ENCODE results near the gene LYZL1. TPM values are rescaled to one million over a fixed set of nuclear protein-coding genes. Genes with fewer than 3 reads are reported as not detected.

Gene LYZL1
- total RNA-seq, 1 experiment from 2014 or later = not detected

- no peak for TF ChIP-seq GRHL2 (CRISPR knock-in tag; IDR thresholded peaks at IDR 0.05; ENCODE audit: insufficient replicate concordance, severe bottlenecking)
- no peak for TF ChIP-seq ZNF281 (CRISPR knock-in tag; IDR thresholded peaks at IDR 0.05)
- TF ChIP-seq IRF2 (CRISPR knock-in tag; IDR thresholded peaks at IDR 0.05; ENCODE audit: borderline replicate concordance, low read depth) = no peak
These were observed 43.9 kb upstream of the LYZL1 start (continued) for GRCh38 chr10:29244978-29245377.

- Mint-ChIP-seq H3K36me3 (peaks cover 4% of the 10 kb centered on the region; the same call in 1 of the 2 replicates), H3K4me1 (no peaks in the 10 kb centered on the region), H3K27me3 (ENCODE audit: low read depth) (no peaks in the 10 kb centered on the region), H3K9me3 (peaks cover 9% of the 10 kb centered on the region), H3K27ac (no peak overlapping the region), H3K4me3 (no peak overlapping the region)
- DNase-seq (ENCODE audit: low spot score) = no peak
- TF ChIP-seq E2F1 (CRISPR knock-in tag; IDR thresholded peaks at IDR 0.05) (no peak), SP1 (CRISPR knock-in tag; conservative IDR thresholded peaks at IDR 0.05) (no peak), OVOL2 (CRISPR knock-in tag; IDR thresholded peaks at IDR 0.05; ENCODE audit: borderline replicate concordance) (no peak), NFE2L1 (CRISPR knock-in tag; IDR thresholded peaks at IDR 0.05) (no peak), ZNF263 (CRISPR knock-in tag; IDR thresholded peaks at IDR 0.05; ENCODE audit: low read depth) (no peak), SOX15 (CRISPR knock-in tag; IDR thresholded peaks at IDR 0.05) (no peak), CTCF (IDR thresholded peaks at IDR 0.05) (no peak), GABPB1 (CRISPR knock-in tag; IDR thresholded peaks at IDR 0.05) (no peak), ZNF416 (CRISPR knock-in tag; IDR thresholded peaks at IDR 0.05) (no peak)
- ChIA-PET CTCF (no interaction called here), POLR2A (interaction anchor here (0.6 kb wide), 1 partner anchor 61 kb away, joined by 5 read pairs; no protein-coding TSS in a partner anchor)
- ATAC-seq = no peak
These were observed 43.4 kb upstream of the LYZL1 start for GRCh38 chr10:29245476-29245875.

GRCh38 chr10:29246449-29246848 lies 42.4 kb upstream of the LYZL1 start:
- no peaks in the 10 kb centered on the region for H3K4me1 Mint-ChIP-seq
- CTCF ChIA-PET = no interaction called here

GRCh38 chr10:29248158-29248557 lies 40.7 kb upstream of the LYZL1 start:
- H3K27me3 Mint-ChIP-seq (ENCODE audit: low read depth) = no peaks in the 10 kb centered on the region
- no peak overlapping the region for H3K27ac Mint-ChIP-seq
- ChIA-PET CTCF (no interaction called here), POLR2A (no interaction called here)
- no peak for DNase-seq (ENCODE audit: low spot score)
- peaks cover 9% of the 10 kb centered on the region for H3K9me3 Mint-ChIP-seq
- H3K4me1 Mint-ChIP-seq = no peaks in the 10 kb centered on the region
- H3K4me3 Mint-ChIP-seq = no peak overlapping the region
- no peak for ATAC-seq
- H3K36me3 Mint-ChIP-seq = peaks cover 4% of the 10 kb centered on the region; the same call in 1 of the 2 replicates
- no peak for TF ChIP-seq IRF2 (CRISPR knock-in tag; IDR thresholded peaks at IDR 0.05; ENCODE audit: borderline replicate concordance, low read depth)
- no peak for TF ChIP-seq CDX4 (CRISPR knock-in tag; IDR thresholded peaks at IDR 0.05; ENCODE audit: borderline replicate concordance)
- TF ChIP-seq ZNF138 (CRISPR knock-in tag; conservative IDR thresholded peaks at IDR 0.05) = no peak
- TF ChIP-seq ZNF281 (CRISPR knock-in tag; IDR thresholded peaks at IDR 0.05) = no peak
- TF ChIP-seq FOXK1 (CRISPR knock-in tag; IDR thresholded peaks at IDR 0.05) = no peak
- no peak for TF ChIP-seq GTF2I (CRISPR knock-in tag; conservative IDR thresholded peaks at IDR 0.05)
- no peak for TF ChIP-seq ZNF671 (CRISPR knock-in tag; IDR thresholded peaks at IDR 0.05)
- TF ChIP-seq OVOL2 (CRISPR knock-in tag; IDR thresholded peaks at IDR 0.05; ENCODE audit: borderline replicate concordance) = no peak
- no peak for TF ChIP-seq MYBL2 (CRISPR knock-in tag; IDR thresholded peaks at IDR 0.05)
- TF ChIP-seq E2F4 (CRISPR knock-in tag; IDR thresholded peaks at IDR 0.05; ENCODE audit: borderline replicate concordance, low read depth) = no peak
- TF ChIP-seq ZBTB21 (CRISPR knock-in tag; IDR thresholded peaks at IDR 0.05; ENCODE audit: borderline replicate concordance) = no peak

More at GRCh38 chr10:29246449-29246848, 42.4 kb upstream of the LYZL1 start:
- Mint-ChIP-seq H3K27me3 (ENCODE audit: low read depth) (no peaks in the 10 kb centered on the region), H3K36me3 (peaks cover 4% of the 10 kb centered on the region; the same call in 1 of the 2 replicates), H3K4me3 (no peak overlapping the region), H3K27ac (no peak overlapping the region), H3K9me3 (peaks cover 9% of the 10 kb centered on the region)
- POLR2A ChIA-PET = no interaction called here
- ATAC-seq (no peak), DNase-seq (ENCODE audit: low spot score) (no peak)
- TF ChIP-seq HMGA2 (CRISPR knock-in tag; IDR thresholded peaks at IDR 0.05) (peak; percentile 94; the same call in 1 of the 2 replicates), GRHL2 (CRISPR knock-in tag; IDR thresholded peaks at IDR 0.05; ENCODE audit: insufficient replicate concordance, severe bottlenecking) (no peak)
